Panc1 (cell line): ENCODE data around the gene SEMA3B. TPM values are rescaled to one million over a fixed set of nuclear protein-coding genes. Genes with fewer than 3 reads are reported as not detected.

ENCODE experiments used
- ATAC-seq: fragments of 200-7000 bp; cut with Tn5 transposase; 2 replicates; pipeline ENCODE4 v1.9.1; 2020; ENCODE audit warnings: mild to moderate bottlenecking, moderate library complexity
- BruUV-seq: library from RNA; stranded (reverse); fragments of 400-500 nt; replicated peaks from 2 replicates; lab custom pipeline; 2021; lab: Mats Ljungman, UMichigan
- CTCF ChIA-PET: fragments of 300-600 bp; sonication (Branson Sonifier 250); formaldehyde crosslinking; loops from one replicate; lab custom pipeline; 2022; ENCODE audit warnings: antibody characterized with exemption; lab: Charles Lee
- POLR2A ChIA-PET: fragments of 300-600 bp; sonication (Branson Sonifier 250); formaldehyde crosslinking; loops from one replicate; lab custom pipeline; 2022; ENCODE audit warnings: antibody characterized with exemption; lab: Charles Lee
- DNase-seq: peaks from one replicate; pipeline ENCODE4 v3.0.0-alpha.2; 2010; ENCODE audit warnings: low read depth, low spot score
- H3K27ac ChIP-seq: 2 replicates; pipeline ENCODE4 v1.5.1; 2011; ENCODE audit warnings: mild to moderate bottlenecking, low read length, inconsistent platforms
- H3K27me3 ChIP-seq: fragments of 200-500 bp; sonication (Bioruptor generic); 2 replicates; pipeline ENCODE4 v1.6.0; 2014; ENCODE audit warnings: low read length, inconsistent platforms; ENCODE audit not compliant: control insufficient read depth, insufficient read depth
- H3K36me3 ChIP-seq: fragments of 200-500 bp; sonication (Bioruptor generic); 2 replicates; pipeline ENCODE4 v1.5.1; 2014; ENCODE audit warnings: inconsistent platforms, mild to moderate bottlenecking, low read length, moderate library complexity; ENCODE audit not compliant: control insufficient read depth, insufficient read depth
- H3K4me1 ChIP-seq: 2 replicates; pipeline ENCODE4 v1.5.1; 2011; ENCODE audit warnings: inconsistent platforms, mild to moderate bottlenecking, low read length, moderate library complexity; ENCODE audit not compliant: control insufficient read depth, insufficient read depth
- H3K4me3 ChIP-seq, 2 experiments: 2 replicates each; pipeline ENCODE4 v1.5.1; 2011 to 2012; ENCODE audit warnings: low read depth in 2 of 2, low read length in 2 of 2, mild to moderate bottlenecking in 2 of 2, inconsistent platforms in 1 of 2, moderate library complexity in 1 of 2
- H3K9me3 ChIP-seq: fragments of 200-500 bp; sonication (Bioruptor generic); 2 replicates; pipeline ENCODE4 v1.5.1; 2014; ENCODE audit warnings: low read depth, mild to moderate bottlenecking, inconsistent platforms, low read length, moderate library complexity; ENCODE audit not compliant: control insufficient read depth, insufficient read depth
- POLR2AphosphoS5 ChIP-seq: IDR thresholded peaks from 2 replicates; pipeline ENCODE4 v1.6.1; 2012; ENCODE audit warnings: mild to moderate bottlenecking, low read depth, low read length, moderate library complexity
- SIN3A ChIP-seq: IDR thresholded peaks from 2 replicates; pipeline ENCODE4 v1.6.1; 2012; ENCODE audit warnings: low read depth, mild to moderate bottlenecking, low read length, moderate library complexity, borderline replicate concordance; ENCODE audit not compliant: insufficient read depth
- TCF7L2 ChIP-seq: IDR thresholded peaks from 2 replicates; pipeline ENCODE4 v1.6.1; 2011; ENCODE audit warnings: mild to moderate bottlenecking, low read depth, low read length, inconsistent platforms
- in situ Hi-C: cut with HindIII; loops from 2 replicates; pipeline ENCODE4 v1.10.0; 2016; ENCODE audit warnings: low sequenced_read_pairs, low pct_unique_long_range_greater_than_20kb
- intact Hi-C: fragments of 100-400 bp; cut with micrococcal nuclease; formaldehyde crosslinking; loops from one replicate; pipeline ENCODE4 v1.10.0; 2022; ENCODE audit not compliant: unreplicated experiment
- total RNA-seq: library from RNA; stranded (reverse); gene quantifications from one replicate; pipeline ENCODE4 v1.2.1, GENCODE V29; 2021; ENCODE audit not compliant: unreplicated experiment
- TF ChIP-seq, protein P1 (sequence below): fragments of 450-650 bp; IDR thresholded peaks from 2 replicates; pipeline ENCODE4 v1.5.1; 2017; ENCODE audit warnings: mild to moderate bottlenecking
- TF ChIP-seq, protein P2 (sequence below), 2 experiments: IDR thresholded peaks; 2 replicates each; pipeline ENCODE4 v1.6.1; 2011 to 2012; ENCODE audit warnings: low read depth in 2 of 2, control low read depth in 1 of 2, low read length in 1 of 2, mild to moderate bottlenecking in 1 of 2, moderate library complexity in 1 of 2; ENCODE audit not compliant: insufficient read depth in 1 of 2

Gene SEMA3B
- total RNA-seq, 1 experiment from 2014 or later: 1.4 TPM

DNA sequence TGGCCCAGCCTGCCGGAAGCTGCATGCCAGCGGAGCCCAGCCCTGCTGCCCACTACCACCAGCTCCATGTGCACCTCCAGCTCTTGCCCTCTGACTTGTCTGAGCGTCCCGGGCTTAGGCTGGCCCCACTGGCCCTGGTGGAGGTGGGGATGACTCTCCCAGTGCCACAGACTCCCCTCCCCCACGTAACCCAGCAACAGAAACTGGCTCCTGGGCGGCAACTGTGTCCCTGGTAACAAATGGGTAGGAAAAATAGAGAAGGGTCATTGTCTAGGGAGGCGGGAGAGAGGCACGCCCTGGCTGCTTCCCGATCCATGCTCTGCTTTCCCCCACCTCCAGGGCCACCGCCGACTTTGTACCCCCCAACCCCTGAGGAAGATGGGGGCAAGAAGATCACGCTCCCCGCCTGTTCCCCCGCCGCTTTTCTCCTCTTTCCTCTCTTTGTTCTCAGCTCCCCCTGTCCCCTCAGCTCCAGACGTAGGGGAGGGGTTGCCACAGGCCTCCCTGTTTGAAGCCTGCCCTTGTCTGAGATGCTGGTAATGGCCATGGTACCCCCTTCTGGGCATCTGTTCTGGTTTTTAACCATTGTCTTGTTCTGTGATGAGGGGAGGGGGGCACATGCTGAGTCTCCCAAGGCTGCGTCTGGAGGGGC, 10.8 kb upstream of the SEMA3B start:
- H3K36me3 ChIP-seq: no peaks in the 10 kb centered on the region
- intact Hi-C loops: no loop called here
- POLR2A ChIA-PET: no interaction called here

DNA sequence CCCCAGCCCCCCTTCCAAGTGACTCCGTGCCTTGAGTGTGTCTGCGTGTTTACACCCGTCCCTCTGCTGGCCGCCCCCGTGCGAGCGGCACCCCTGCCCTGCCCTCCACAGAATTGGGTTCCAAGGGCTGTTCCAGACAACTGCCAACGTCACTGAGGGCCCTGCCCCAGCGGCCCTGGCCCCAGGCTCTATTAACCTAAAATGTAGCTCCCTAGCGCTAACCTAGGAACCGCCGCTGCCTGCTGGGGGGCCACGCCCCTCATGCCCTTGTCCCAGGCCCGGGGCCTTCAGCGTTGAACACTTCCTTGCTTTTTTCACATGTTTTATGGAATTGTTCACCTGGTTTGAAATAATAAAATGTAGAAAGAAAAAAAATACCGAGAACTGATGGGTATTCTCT, 10.0 kb upstream of the SEMA3B start:
- CTCF ChIA-PET: no interaction called here
- intact Hi-C loops (no loop called here), in situ Hi-C loops (no loop called here)
- no peaks in the 10 kb centered on the region for H3K27me3 ChIP-seq
- no peak overlapping the region for H3K27ac ChIP-seq
- H3K9me3 ChIP-seq: no peaks in the 10 kb centered on the region
- POLR2A ChIA-PET: no interaction called here
- ATAC-seq (no peak), DNase-seq (no peak)
- H3K36me3 ChIP-seq: no peaks in the 10 kb centered on the region
- H3K4me3 ChIP-seq: no peak overlapping the region
- peaks cover 9% of the 10 kb centered on the region for H3K4me1 ChIP-seq
- no TSS peak for BruUV-seq
- TF ChIP-seq, protein P1, sequence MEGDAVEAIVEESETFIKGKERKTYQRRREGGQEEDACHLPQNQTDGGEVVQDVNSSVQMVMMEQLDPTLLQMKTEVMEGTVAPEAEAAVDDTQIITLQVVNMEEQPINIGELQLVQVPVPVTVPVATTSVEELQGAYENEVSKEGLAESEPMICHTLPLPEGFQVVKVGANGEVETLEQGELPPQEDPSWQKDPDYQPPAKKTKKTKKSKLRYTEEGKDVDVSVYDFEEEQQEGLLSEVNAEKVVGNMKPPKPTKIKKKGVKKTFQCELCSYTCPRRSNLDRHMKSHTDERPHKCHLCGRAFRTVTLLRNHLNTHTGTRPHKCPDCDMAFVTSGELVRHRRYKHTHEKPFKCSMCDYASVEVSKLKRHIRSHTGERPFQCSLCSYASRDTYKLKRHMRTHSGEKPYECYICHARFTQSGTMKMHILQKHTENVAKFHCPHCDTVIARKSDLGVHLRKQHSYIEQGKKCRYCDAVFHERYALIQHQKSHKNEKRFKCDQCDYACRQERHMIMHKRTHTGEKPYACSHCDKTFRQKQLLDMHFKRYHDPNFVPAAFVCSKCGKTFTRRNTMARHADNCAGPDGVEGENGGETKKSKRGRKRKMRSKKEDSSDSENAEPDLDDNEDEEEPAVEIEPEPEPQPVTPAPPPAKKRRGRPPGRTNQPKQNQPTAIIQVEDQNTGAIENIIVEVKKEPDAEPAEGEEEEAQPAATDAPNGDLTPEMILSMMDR: no peak
- no peak for TF ChIP-seq SIN3A
- TF ChIP-seq, protein P2, sequence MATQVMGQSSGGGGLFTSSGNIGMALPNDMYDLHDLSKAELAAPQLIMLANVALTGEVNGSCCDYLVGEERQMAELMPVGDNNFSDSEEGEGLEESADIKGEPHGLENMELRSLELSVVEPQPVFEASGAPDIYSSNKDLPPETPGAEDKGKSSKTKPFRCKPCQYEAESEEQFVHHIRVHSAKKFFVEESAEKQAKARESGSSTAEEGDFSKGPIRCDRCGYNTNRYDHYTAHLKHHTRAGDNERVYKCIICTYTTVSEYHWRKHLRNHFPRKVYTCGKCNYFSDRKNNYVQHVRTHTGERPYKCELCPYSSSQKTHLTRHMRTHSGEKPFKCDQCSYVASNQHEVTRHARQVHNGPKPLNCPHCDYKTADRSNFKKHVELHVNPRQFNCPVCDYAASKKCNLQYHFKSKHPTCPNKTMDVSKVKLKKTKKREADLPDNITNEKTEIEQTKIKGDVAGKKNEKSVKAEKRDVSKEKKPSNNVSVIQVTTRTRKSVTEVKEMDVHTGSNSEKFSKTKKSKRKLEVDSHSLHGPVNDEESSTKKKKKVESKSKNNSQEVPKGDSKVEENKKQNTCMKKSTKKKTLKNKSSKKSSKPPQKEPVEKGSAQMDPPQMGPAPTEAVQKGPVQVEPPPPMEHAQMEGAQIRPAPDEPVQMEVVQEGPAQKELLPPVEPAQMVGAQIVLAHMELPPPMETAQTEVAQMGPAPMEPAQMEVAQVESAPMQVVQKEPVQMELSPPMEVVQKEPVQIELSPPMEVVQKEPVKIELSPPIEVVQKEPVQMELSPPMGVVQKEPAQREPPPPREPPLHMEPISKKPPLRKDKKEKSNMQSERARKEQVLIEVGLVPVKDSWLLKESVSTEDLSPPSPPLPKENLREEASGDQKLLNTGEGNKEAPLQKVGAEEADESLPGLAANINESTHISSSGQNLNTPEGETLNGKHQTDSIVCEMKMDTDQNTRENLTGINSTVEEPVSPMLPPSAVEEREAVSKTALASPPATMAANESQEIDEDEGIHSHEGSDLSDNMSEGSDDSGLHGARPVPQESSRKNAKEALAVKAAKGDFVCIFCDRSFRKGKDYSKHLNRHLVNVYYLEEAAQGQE (IDR thresholded peaks at IDR 0.05; ENCODE audit: insufficient read depth in 1 of 2, low read depth in 2 of 2, low read length in 1 of 2): no peak
- no peak for TF ChIP-seq TCF7L2
- no peak for TF ChIP-seq POLR2AphosphoS5

More for the DNA sequence above, 10.8 kb upstream of the SEMA3B start:
- DNase-seq (no peak), ATAC-seq (no peak)
- no peak for TF ChIP-seq TCF7L2
- no peak for TF ChIP-seq SIN3A
- TF ChIP-seq, protein P2 (IDR thresholded peaks at IDR 0.05; ENCODE audit: insufficient read depth in 1 of 2, low read depth in 2 of 2, low read length in 1 of 2): no peak
- no peak for TF ChIP-seq POLR2AphosphoS5
- CTCF ChIA-PET: no interaction called here
- Histone ChIP-seq H3K4me3 (no peak overlapping the region), H3K27ac (no peak overlapping the region), H3K9me3 (no peaks in the 10 kb centered on the region), H3K27me3 (no peaks in the 10 kb centered on the region), H3K4me1 (peaks cover 9% of the 10 kb centered on the region)
- BruUV-seq: no TSS peak
- in situ Hi-C loops: no loop called here
